NOMO-1 (cell line): ENCODE data around the gene STX8.
"Not testable (repeated sequence)": the region's sequence is repeated elsewhere in the genome, so short reads cannot be mapped to it uniquely, and the experiment has no call there.

Source experiments
- DNase-seq, 2 experiments: peaks; one replicate each; lab custom pipeline; 2025; ENCODE audit not compliant: unreplicated experiment in 2 of 2; lab: John Stamatoyannopoulos, UW

STX8 gene

GRCh38 chr17:9361188-9361955 lies 214.2 kb downstream of the STX8 start:
- no peak for DNase-seq

- no peak for DNase-seq
Measured at GRCh38 chr17:9360677-9361081, 214.9 kb downstream of the STX8 start.

- peak; percentile 53 to 54 for DNase-seq
Measured at GRCh38 chr17:9356488-9356911, 219.1 kb downstream of the STX8 start.

- peak in 1 of 2 experiments; percentile 50 for DNase-seq
Measured at GRCh38 chr17:9355846-9356245, 219.8 kb downstream of the STX8 start.

GRCh38 chr17:9355231-9355630 lies 220.4 kb downstream of the STX8 start:
- not testable (repeated sequence) for DNase-seq

DNA sequence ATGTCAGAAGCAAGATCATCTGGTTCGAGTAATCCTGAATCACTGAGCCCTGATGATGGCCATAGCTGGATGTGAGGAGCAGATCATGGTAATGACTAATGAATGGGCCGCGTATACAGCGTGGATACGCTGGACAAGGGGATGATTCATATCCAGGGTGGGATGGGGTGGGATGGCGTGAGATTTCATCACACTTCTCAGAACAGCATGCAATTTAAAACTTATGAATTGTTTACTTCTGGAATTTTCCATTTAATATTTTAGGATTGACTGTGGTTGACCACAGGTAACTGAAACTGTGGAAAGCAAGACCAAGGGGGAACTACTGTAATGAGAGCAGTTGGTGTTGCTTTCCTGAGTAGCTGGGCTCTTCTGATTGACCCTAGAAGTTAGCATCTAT lies 225.5 kb downstream of the STX8 start:
- peak in 1 of 2 experiments; percentile 42 for DNase-seq

GRCh38 chr17:9346296-9346926 lies 229.2 kb downstream of the STX8 start:
- DNase-seq: peak in 1 of 2 experiments; percentile 52

- DNase-seq: no peak
Measured at GRCh38 chr17:9343516-9343915, 232.1 kb downstream of the STX8 start.

DNA sequence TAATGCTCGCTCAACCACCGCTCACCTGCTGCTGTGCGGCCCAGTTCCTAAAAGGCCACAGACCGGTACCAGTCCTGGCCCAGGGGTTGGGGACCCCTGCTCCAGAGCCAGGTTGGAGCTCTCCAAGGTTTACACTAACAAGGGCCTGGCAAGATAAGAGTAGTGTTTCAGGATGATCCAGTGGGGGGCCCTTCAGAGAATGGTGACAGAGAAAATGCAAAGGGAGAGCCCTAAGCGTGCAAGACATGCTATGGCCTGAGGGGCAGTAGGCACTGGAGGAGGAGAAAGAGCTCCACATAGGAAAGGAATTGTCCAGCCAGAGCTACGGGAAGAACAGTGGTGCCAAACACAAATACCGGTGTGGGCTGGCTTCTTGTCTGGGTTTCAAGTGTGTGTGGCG lies 233.4 kb downstream of the STX8 start:
- DNase-seq: no peak

GRCh38 chr17:9339958-9340357 lies 235.7 kb downstream of the STX8 start:
- no peak for DNase-seq

- DNase-seq: not testable (repeated sequence)
Measured at GRCh38 chr17:9339482-9339881, 236.1 kb downstream of the STX8 start.

DNA sequence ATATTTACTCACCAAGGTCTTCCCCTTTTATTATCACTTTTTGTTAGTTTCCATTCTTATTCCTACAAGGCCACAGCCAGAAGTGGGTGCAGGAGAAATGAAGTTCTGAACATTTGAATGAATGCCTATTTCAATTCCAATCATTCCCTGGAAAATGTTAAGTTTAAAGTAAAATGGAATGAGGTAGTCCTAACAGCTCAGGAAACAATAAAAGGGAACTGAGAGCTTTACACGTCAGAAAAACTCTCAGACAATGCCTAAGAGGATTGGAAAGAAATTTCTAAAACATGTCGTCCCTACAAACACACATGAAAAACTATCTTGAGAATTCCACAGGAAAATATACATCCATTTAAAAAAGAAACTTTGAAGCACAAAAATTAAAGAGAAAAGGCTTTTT lies 238.8 kb downstream of the STX8 start:
- no peak for DNase-seq

DNA sequence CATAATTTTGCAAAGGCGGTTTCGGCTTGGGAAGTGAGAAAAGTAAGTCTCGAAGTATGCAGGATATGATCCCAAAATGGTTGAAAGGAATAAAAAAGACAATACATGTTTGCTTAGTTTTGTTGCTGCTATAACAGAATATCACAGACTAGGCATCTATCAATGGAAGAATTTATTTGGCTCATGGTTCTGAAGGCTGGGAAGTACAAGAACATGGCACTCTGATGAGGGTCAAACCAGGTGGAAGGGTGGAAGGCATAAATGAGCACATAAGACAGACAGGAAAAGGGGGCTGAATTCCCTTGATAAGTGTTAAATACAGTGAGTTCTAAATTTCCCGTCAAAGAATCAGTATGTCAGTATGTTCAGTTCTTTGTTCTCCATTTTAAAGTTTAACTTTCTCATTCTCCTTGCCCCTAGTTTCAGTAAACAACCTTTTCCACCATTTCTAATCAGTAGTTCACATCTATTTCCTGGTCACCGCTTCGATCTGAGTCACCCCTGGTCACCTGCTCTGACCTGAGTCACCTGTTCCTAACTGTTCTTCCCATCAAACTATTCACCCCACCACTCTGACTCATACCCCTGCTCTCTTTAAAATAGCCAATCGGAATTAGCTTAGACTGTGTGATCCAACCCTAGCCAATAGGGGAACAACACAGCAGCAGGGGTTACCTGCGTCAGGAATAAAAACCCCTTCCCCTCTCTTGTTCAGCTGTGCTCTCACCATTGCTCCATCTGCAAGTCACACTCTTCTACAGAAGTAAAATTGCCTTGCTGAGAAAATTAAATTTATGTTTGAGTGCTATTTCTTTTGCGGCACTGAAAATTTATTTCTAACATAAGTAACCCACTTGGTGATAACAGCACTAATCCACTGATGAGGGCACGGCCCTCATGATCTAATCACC lies 240.8 kb downstream of the STX8 start:
- no peak for DNase-seq

DNA sequence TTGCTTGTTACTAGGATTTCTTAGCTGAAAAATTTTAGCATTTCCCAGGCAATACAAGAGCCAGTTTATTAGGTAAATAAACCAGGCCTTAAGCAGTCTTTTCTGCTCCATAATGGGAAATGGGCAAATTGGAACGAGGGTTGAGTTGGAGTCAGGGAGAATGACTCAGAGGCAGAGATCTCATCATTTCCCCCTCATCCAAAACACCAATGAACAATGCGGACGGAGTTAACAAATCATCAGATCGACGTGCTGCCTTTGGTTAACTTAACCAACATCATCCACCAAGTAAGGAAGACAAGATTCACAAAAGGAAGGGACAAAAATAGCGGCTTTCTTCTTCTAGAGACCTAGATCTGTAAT lies 243.5 kb downstream of the STX8 start:
- DNase-seq: no peak

DNA sequence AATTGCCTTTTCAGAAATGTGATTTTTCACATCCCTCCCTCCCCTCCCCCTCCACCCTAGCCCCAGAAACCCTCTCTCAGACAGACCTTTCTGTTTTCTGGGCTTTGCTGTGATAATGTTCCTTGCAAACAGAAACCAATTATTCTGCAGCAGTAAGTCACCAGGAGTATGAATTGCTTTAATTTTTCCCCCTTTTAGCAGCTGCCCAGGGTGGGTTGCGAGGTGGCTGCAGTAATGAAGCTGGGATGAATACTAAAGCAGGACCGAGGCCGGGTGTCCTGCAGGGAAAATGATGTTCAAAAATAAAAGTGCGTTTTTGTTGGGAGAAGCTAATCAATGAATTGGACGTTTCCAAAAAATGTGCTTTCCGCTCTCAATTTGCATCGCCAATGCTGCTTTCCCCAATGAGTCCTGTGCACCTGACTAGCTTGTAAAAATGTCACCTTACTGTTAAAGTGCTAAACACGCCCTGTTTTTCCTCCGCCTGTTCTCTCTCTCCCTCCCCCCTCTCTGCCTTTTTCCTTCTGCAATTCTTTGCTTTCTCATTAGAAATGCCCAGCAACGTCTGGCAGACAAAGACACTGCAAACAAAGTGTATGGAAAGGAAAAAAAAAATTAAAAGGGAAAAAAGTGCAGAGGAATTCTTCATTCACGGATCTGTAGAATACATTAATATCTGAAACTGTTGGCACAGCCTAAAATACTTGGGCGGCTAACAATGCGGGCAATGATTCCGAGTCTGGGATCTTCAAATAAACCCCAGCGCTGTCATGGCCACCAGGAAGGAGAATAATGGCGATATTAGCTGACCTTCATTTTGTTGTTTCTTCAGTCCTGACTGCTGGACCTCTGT lies 244.1 kb downstream of the STX8 start:
- DNase-seq: no peak

DNA sequence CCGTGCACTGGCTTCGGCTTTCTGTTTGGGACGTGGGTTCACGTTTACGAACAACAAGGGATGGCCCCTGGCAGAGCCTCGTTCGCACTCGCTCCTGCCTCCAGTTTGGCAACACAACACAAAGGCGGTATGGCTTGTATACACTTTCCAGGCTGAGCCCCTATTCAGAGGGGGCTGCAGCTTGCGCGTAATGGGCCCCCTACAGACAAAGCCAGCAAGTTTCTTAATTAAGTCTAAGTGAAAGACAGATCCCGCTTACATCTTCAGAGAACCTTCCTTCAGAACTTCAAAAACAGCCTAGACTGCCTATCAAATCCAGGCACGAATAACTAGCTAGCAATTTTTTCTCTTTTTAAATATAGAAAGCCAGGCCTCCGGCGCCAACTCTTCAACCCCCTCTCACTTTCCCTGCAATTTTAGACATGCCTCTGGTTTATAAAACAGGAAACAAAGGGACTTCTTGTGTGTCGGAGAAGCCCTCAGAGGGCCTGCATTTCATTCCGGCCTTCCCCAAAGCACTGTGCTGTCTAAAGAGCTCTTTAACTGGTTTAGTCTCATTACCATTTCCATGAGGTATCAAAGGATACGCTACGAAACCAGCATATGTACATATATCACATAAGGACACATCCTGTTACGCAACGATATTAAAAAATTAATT lies 244.9 kb downstream of the STX8 start:
- DNase-seq: no peak

- DNase-seq: no peak
Measured at GRCh38 chr17:9330141-9330540, 245.5 kb downstream of the STX8 start.

GRCh38 chr17:9329251-9329921 lies 246.2 kb downstream of the STX8 start:
- no peak for DNase-seq

- no peak for DNase-seq
Measured at GRCh38 chr17:9324864-9325263, 250.8 kb downstream of the STX8 start.
